SK-N-MC (cell line): ENCODE data around the gene SYCP3.

Experiments used
- EZH2 ChIP-seq: fragments of 200-600 bp; sonication (generic); IDR thresholded peaks from one replicate; pipeline ENCODE4 v1.6.1; 2017; ENCODE audit warnings: antibody characterized with exemption
- FOXP2 ChIP-seq: optimal IDR thresholded peaks from 2 replicates; pipeline ENCODE3; 2011; ENCODE audit warnings: mild to moderate bottlenecking, moderate library complexity; ENCODE audit not compliant: insufficient read depth; ENCODE audit errors: extremely low read length, control extremely low read depth
- POLR2AphosphoS5 ChIP-seq: IDR thresholded peaks from 2 replicates; pipeline ENCODE4 v1.6.1; 2012; ENCODE audit warnings: mild to moderate bottlenecking, low read depth, low read length, borderline replicate concordance

DNA sequence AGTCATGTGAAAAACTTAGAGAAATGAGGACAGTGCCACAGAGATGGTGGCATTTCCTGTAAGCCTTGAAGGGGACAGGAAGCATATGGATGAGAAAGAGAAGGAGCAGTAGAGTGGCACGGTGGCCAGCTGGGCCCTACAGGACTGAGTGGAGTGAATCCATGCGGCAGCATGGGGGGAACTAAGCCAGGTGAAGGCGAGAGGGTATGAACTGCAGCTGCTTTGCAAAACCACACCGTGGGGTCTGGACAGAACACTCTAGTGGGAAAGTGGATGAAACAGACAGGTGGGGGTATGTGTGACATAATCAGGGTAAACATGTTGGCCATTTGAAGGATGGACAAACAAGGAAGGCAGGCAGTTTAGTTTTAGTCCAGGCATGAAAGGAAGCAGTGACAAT, 10.4 kb upstream of the SYCP3 start:
- TF ChIP-seq EZH2 (no peak), POLR2AphosphoS5 (no peak), FOXP2 (no peak)
